Stimulated activated CD8-positive, alpha-beta memory T cell treated with anti-CD3 and anti-CD28 coated beads, Interleukin-15, amount 100 ng/mL, for 4 hours (primary cell): ENCODE data around the gene SPRN.
"Not testable (repeated sequence)": the region's sequence is repeated elsewhere in the genome, so short reads cannot be mapped to it uniquely, and the experiment has no call there.

Experiments
- DNase-seq, 2 donors: peaks; one replicate each; pipeline ENCODE4 v3.0.0-alpha.2; 2020; ENCODE audit warnings: low read depth in 2 of 2

SPRN gene

DNA sequence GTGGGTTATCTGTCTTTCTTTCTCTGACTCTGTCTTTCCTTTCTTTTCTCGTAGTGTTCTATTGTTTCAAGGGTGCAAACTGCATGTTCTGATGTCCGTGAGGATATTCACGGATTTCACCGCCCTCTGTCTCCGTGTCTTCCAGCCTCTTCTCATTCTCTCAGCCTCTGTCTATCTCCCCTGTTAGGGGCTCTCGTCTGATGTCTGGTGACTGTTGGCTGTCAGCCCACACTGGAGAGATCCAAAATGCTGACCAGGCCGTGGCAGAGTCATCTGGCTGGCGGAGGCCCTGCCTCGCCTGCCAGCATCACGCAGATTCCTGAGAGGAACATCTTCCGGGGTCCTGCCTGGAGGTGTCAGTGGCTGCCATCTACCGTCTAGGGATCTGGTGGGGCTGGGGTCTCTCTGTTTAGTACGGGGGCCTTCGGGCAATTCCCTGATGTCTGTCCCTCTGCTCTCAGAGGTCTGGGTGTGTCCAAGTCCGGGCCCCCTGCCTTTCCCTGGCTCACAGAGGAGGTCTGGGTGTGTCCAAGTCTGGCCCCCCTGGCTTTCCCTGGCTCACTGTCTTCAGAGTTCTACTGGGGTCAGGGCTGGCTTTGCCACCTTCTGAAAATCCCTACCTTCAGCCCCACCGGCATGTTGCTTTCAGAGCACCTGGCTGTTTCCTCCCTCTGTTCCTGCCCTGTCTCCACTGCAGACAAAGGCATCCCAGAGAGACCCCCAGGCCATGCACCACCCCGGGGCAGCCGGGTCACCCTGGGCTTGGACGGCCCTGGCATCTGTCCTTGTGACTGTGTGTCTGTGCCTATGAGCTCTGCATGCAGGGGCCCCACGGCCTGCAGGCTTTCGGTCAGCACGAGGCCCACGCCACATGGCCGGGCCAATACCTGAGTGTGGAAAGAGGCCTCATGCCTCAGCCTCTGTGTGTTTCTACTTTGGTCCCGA is 15.4 kb upstream of the SPRN start:
- DNase-seq: no peak

DNA sequence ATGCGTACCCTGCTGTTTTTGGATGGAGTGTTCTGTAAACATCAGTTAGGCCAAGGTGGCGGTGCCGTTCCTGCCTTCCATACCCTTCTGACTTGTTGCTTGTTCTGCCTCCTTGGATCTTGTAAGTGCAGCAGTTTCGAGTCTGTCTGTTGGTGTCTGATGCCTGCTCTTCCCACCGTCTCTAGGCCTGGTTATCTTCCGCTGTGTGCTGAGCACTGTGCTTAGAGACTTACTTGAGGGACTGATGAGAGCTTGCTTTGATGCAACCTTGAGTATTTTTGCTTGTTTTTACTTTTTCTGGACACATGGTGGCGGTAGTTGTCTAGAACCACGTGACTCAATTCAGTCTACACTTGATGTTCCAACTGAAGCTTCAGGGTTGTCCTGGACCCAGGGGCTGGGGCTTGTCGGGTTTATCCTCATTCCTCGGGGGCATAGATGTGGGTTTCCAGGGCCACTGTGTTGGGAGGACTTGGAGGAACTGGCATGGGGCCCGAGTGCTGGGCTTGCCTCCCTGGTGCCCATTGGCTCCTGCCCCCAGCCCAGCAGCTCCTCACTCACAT is 14.4 kb upstream of the SPRN start:
- no peak for DNase-seq

DNA sequence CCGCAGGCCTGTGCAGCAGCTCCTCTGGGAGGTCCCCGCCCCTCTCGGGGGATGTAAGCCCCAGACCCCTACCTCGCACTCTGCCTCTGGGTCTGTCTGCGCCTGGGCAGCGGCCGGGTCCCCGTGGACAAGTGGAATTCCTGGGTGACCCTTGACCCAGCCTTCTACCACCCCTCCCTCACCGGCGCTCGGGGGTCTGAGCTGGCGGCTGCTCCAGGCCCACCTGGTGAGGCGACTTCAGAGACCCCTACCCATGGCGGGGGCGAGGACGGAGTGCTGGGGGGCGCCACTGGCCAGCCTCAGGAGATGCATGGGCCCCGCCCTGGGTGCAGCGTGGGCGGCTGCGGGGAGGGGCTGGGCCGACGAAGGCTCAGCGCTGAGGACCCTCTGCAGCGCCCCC is 8.4 kb upstream of the SPRN start:
- not testable (repeated sequence) for DNase-seq

DNA sequence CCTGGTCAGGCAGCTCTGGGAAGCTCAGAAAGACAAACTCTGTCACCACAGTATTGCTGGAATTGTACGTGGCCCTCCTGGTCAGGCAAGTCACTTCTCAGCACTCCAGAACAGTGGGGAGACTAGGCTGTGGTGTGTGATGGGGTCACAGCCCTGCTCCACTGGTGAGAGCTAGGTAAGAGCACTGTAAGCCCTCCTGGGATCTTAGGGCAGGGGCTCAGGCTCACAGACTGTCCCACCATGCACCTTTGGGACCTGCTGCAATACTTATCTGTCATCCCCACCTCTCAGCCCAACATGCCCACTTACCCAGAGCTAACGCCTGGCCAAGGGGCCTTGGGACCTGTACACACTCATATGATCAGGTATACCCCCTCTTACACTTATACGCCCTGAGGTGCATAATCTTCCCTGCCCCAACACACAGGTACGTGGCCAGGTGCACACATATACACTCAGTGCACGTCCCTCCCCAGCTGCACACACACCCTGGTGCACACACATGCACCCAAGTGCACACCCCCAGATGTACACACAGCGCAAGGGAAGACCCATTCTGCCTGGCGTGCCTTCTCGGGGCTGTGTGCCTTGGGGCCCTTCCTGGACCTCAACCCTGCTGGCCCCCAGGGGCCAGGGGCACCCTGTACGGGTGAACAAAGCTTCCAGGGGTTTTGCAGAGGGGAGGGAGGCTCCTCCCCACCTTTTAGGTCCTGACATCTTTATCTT is 7.6 kb upstream of the SPRN start:
- not testable (repeated sequence) for DNase-seq

DNA sequence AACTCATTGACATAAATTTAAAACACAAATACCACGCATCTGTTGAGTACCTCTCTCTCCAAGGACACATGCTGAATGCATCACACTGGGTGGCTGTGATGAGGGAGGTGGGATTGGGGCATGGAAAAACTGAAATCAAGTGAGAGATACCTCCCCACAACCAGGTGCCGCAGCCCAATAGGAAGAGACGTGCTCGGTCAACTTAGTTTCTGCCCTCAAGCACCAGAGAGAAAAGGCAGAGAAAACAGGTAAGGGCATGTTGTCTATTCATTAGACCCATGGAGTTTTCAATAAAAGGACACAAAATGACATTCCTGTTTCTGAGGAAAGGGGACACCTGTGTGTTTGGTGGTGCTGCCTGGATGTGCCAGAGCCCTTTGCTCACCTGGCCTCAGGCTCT is 5.1 kb upstream of the SPRN start:
- not testable (repeated sequence) for DNase-seq

DNA sequence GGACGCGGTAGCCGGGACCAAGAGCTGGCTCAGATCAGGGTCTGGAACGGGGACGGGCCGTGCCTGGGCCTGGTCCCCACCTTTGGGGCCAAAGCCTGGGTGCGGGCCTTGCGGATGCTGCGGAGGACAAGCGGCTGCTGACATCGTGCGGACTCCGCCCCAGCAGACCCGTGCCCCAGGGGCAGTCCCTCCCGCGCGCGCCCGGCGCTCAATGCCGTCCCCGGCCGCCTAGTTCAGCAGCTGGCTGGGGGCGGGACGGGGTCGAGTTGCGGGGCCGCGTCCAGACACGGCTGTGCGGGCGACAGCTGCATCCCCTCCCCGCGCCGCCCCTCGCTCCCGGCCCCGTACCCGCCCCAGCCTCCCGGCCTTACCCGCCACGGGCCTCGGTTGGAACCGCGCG is 323 bp downstream of the SPRN start:
- DNase-seq: not testable (repeated sequence)

DNA sequence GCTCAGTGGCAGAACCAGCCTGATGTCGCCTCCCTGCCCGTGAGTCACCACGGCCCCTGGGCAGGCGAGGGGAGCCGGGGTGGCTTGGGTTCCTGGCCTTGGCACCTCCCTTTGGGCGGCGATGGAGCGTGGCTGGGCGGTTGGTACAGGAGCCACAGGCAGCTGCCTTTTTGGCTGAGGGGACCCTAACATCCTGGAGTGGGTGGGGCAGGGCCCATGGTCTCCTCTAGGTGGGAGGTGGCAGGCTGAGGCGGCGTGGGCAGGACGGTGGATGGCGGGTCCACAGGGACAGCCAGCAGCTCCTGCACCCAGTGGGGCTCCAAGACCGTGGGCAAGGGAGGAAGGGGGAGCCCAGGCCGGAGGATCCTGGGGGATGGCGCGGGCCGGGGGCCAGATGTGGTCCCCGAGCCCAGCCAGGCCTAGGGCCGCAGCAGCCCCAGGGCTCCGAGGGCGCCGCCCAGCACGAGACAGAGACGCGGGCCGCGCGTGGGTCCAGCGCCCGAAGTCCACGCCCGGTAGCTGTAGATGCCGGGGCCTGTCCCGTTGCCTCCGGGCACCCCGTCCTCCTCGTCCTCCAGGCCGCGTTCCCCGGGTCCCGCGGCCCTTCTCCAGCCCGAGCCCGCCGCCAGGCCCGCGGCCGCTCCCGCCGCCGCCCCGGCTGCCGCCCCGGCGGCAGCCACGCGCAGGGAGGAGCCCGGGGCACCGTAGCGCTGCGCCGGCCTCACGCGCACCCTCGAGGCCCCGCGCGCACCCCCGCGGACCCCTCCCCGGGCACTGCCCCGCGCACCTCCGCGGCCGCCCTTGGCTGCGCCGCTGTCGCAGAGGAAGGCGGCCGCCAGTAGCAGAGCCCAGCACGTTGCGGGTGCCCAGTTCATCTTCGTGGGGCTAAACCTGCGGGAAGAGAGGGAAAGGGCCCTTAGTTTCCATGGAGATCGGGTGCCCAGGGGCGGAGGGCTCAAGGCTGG is 1.3 kb downstream of the SPRN start:
- no peak for DNase-seq

DNA sequence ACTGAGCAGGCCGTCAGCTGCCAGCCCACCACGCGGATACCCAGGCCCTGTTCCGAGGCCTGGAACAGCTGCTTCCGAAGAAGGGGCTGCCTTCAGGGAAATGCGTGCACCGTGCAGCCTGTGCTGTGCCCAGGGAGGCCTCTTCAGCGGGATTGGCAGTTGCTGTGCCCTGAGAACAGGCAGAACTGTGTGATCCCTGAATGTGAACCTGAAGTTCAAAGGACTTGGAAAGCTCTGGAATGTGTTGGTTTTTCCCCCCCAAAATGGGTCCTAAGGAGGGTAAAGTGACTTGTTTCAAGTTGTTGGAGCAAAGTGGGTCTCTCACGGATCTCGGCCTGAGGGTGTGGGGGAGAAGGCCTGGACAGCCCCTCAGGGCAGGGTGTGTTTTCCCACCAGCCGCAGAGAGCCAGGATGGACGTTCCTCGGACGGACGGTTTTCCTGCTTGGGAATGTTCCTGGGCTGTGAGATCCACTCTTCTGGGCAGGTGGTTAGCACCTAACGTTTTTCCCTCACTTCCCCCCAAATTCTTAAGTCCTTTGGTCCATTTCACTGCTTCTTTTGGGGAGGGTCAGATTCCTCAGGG is 2.1 kb downstream of the SPRN start:
- DNase-seq: no peak

DNA sequence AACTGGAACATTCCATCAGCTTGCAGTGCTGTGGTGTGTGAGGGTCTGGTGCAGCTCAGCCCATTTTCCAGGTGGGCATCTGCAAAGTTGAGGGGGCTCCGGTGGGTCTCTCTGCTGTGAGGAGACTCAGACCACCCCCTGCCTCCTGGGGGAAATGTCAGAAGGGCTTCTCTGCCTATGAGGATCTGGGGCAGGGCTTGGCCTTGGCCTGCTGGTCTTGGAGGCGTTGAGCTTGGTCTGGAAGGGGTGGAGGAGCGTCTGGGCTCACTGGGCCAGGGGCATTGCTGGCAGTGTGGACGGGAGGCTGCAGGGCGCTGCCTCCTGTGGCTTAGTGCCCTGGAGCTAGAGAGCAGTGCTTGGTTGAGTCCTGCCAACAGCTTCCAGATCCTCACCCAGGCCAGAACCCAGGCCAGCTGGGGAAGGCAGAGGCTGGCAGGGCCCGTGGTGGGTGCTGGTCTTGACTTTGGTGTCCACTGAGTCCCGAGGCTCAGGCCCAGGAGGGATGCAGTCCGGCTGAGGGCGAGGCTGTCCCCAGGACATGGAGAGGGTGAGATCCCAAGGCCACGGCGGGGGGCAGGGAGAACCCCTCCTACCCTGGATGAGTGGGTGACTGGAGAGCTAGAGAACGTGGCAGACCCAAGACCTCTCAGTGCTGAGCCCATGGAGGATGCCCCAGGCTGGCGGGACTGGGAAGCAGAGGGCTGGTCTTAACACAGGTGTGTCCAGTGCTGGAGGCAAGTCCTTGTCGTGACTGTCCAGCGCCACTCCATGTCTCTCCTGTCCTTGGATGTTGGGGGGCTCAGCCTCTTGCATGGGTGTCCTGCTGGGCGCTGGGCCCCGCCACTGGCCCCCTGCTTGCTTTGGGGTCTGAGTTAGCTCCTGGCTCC is 2.8 kb downstream of the SPRN start:
- DNase-seq: no peak

DNA sequence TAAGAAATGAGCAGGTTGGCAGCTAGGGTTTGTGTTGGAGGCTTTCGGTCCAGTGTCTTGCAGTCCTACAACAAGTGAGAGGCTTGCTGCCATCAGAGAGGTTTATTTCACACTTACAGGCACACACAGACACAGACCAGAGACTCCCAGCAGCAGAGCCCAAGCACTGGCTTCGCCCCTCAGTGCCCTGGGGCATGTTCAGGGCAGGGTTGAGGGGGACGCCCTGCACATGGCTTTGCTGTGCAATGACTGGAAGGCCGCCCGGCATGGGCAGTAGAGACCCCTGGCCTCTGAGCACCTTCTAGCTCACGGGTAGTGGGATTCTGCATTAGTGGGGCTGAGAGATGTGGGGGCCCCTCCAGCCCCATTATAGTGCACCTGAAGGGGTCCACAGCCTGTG is 3.8 kb downstream of the SPRN start:
- DNase-seq: no peak

DNA sequence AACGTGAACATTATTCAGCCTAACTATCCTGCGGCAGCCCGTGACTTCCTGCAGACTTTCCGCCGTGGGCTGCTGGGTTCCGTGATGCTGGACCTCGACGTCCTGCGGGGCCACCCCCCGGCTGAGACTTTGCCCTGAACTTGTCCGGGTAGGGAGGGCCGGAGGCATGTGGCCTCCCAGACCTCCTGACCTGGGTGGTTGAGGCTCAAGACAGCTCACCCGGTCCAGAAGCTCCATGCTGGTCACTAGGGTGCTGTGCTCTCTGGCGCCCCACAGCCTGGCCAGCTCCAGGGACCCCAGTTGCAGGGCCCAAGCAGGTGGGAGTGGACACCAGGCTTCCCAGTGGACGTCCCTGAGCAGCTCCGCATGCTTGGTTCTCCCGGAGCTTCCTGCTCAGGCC is 4.4 kb downstream of the SPRN start:
- DNase-seq: no peak

DNA sequence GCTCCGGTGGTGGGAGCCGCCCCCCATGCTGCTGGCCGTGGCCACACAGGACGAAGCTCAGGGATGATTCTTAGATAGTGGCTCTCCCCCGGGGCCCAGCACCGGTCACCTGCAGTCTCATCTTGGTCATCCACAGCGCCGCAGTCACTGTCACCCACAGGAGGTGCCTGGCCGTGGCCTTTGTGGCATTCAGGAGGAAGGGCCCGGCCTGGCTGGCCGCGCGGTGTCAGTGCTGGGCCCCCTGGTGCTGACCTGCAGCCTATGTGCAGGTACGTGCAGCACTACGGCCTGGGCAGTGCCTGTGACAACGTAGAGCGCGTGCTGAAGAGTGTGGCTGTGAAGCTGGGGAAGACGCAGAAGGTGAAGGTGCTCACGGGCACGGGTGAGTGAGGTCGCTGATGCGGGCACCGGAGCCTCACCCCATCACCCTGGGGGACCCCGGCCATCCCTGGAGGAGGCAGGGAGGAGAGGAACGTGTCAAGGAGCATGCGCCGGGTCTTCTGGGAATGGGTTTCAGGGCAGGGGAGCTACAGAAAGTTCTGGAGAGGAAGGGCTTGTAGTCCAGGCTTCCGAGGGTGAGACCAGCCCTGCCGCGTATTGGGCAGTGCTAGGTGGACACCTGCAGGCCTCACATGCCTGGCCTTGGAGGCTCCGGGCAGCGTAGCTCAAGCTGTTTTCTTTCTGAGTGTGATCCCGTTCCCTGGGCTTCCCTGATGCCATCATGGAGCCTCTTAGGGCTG is 5.0 kb downstream of the SPRN start:
- no peak for DNase-seq

DNA sequence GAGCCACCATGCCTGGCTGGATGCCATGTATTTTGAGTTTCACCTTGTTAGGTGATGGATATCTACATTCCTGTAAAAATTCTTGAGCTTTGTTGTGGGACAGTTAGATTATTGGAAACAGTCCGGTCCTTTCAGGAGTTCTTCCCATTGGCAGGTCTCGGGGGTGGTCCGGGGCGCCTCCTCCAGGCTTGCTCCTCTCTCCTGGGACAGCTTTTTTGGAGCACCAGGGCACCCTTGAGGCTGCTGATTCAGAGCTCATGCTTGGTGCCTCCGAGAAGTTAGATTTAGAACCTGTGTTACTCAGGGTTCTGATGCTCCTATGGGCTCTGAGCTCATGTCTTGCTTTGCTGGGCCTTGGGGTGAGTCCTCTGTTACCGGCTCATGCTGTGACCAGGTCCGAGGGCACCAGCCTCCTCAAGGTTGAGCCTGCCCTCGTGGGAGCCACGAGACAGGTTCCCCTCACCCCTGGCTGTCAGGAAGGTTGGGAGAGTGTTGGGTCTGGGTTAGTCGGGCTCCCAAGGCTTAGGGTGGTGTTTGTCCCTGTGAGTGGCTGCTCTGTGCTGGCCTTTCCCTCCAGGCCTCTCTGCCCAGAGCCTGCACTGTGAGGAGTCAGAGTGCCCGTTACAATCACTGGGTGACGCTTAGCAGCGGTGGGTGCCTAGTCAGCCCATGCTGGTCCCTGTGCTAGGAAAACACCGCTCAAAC is 6.0 kb downstream of the SPRN start:
- no peak for DNase-seq

DNA sequence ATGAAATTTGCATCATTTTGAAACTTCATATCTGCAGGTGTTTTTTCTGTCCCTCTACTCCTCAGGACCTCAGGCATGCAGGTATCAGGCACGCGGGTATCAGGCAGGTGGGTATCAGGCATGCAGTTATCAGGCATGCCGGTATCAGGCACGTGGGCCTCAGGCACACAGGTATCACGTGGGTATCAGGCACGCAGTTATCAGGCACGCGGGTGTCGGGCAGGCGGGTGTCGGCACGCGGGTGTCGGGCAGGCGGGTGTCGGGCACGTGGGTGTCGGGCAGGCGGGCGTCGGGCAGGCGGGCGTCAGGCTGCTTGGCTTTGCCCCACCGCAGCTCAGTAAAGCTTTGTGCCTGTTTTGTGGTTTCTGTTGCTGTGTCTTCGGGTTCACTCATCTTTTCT is 8.7 kb downstream of the SPRN start:
- DNase-seq: no peak

DNA sequence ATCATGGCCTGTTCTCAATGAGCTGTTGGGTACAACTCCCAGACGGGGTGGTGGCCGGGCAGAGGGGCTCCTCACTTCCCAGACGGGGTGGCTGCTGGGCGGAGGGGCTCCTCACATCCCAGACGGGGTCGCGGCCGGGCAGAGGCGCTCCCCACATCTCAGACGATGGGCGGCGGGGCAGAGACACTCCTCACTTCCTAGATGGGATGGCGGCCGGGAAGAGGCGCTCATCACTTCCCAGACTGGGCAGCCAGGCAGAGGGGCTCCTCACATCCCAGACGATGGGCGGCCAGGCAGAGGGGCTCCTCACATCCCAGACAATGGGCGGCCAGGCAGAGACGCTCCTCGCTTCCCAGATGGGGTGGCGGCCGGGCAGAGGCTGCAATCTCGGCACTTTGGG is 10.0 kb downstream of the SPRN start:
- not testable (repeated sequence) for DNase-seq

DNA sequence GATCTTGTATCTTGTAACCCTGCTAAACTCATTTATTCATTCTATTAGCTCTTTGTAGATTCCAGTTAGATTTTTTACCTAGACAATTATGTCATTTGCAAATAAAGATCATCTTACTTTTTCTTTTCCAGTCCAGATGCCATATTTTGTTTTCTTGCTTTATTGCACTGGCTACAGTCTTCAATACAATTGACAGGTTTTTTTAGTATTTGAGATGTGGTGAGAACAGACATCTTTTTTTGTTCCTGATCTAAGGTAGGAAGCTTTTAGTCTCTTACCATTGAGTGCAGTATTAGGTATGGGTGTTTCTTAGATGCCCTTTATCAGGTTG is 12.1 kb downstream of the SPRN start:
- no peak for DNase-seq

DNA sequence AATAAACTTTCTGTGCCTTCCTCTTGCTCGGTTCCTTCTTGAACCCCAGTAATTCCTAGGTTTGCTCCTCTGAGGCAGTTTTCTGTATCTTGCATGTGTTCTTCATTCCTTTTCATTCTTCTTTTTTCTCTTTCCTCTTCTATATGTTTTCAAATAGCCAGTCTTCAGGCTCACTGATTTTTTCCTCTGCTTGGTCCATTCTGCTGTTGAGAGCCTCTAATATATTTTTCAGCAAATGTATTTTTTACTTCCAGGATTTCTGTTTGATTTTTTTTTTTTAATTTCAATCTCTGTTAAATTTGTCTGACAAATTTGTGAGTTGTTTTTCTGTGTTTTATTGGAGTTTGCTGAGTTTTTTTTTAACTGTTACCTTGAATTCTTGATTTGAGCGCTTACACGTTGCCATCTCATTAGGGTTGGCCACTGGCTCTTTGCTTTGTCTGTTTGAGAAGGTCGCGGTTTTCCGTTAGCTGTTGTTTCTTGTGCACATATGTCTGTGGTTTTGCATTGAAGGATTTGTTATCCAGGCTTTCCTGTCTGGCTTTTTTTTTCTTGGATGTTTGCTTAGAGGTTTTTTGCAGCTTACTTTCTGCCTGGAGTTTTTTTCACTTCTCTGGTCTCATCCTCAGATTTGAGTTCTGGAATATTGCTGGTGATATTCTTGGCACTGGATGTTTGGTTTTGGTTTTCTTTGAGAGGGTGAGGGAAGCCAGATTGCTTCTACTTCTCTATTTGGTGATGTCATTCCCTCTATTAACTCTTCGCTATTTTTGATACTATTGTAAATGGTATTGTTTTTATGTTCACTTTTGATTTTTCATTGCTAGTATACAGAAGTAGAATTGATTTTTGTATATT is 12.7 kb downstream of the SPRN start:
- DNase-seq: no peak
